ENCODE measurements around the gene RARS2. TPM values are rescaled to one million over a fixed set of nuclear protein-coding genes. Genes with fewer than 3 reads are reported as not detected.

Gene RARS2
- polyA plus RNA-seq, 4 donors = 54.4 to 65.5 (median 57.5) TPM

DNA sequence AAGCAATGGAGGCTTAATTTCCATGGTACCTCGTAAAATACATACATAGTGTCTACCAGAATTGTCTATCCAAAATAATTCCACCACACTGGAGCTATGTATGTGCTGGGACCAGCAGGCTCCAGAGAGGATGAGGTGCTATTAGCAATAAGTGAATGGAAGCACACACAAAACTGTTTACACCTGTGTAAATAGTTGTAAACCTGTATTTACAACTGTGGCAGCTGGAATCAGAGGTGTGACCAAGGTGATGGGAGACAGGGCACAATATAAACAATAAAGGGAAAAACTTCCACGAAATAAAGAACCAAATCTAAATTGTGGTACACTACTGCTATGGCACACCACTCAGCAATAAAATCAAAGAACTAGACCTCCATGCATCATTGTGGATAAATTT, 14.4 kb downstream of the RARS2 start:
- DNase-seq (ENCODE audit: low read depth in 4 of 4, low spot score in 2 of 4) = no peak

DNA sequence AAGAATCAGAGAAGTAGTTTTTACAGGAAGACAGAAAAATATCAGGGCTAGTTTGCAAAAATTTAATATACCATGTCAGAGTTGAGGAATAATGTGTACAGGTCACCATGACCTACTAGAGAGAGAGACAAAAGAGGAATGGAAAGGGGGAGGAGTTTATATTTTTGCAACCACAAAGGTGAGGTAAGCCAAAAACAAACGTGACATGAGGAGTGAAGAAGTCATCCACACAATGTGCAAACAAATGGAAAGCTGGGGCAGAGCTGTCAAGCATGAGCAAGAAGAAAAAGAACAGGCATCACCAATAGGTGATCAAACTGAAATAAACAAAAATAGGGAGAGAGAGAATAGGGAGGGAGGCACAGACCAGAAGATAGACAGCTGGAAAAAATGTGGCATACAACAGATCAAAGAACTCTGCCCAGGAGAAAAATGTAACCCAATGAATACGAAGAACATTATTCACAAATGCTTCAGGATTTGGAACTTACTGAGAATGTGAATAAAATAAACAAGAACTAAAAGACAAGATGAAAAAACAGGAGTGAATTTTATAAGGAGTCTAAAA, 15.5 kb downstream of the RARS2 start:
- DNase-seq (ENCODE audit: low read depth in 4 of 4, low spot score in 2 of 4) = no peak

DNA sequence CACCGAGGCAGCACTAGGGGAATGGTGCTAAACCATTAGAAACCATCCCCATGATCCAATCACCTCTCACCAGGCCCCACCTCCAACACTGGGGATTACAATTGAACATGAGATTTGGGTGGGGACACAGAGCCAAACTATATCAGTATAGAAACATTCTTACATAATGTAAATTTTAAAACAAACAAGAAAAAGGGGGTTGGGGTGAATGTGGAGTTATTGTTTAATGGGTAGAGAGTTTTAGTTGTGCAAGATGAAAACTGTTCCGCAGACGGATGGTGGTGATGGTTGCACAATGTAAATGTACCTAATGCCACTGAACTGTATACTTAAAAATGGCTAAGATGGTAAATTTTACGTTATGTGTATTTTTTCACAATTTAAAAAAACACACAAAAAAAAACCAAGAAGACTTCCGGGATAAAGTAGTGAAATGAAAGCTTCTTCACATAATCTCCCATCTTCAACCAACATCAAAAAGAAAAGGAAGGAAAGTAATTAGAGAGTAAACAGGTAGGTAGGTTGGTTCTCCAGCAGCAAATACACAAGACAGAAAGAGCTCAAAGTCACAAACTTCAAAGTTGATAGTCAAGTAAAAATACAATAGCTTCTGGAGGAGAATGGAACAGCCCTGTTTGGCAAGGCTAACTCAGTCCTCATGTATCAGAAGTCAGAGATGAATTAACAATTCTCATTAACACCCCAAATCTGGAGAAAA, 16.3 kb downstream of the RARS2 start:
- no peak for DNase-seq (ENCODE audit: low read depth in 4 of 4, low spot score in 2 of 4)

DNA sequence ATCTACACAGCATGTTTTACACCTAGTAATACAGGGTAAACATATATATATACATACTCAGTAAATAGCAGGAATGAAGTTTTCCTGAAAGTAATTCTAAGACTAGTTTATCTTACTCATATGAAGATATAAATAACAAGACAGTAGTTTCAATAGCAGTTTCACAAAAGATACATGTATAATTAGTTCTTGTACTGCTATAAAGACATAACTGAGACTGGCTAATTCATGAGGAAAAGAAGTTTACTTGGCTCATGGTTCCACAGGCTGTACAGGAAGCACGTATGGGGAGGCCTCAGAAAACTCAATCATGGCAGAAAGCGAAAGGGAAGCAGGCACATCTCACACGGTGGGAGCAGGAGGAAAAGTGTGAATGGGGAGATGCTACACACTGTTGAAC, 16.9 kb downstream of the RARS2 start:
- no peak for DNase-seq (ENCODE audit: low read depth in 4 of 4, low spot score in 2 of 4)

DNA sequence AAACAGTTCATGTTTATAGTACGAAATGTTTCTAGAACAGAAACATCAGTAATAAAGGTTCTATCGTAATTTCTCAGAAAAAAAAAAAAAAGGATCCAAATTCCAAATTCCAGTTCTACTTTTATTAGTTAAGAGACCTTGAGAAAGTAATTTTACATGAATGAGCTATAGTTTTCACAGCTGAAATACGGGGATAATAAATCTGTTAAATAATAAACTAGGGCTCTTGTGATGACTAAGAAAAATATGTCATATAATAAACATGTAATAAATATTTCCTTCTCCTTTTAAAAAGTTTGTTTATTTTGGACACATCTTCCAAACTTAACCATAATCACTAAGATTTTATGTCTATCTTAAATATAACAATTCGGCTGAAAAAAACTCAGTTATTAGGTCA, 17.8 kb downstream of the RARS2 start:
- DNase-seq (ENCODE audit: low read depth in 4 of 4, low spot score in 2 of 4) = no peak

DNA sequence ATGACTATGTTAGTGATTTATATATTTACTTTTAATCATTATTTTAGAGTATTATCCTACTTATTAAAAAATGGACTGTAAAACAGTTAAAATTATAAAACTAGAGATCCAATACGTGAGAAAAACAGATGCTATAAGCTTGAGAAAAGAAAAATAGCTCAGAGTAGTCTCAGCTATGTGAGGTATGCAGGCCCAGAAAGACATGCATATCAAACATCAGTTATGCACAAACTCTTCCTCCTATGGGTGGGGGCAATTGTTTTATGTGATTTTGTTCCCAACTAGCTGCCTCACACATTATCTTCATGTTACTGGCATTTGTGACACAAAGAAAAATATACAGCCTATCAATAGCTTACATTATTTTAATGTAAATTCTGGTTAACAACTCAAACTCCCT, 28.8 kb downstream of the RARS2 start:
- no peak for DNase-seq (ENCODE audit: low read depth in 4 of 4, low spot score in 2 of 4)

DNA sequence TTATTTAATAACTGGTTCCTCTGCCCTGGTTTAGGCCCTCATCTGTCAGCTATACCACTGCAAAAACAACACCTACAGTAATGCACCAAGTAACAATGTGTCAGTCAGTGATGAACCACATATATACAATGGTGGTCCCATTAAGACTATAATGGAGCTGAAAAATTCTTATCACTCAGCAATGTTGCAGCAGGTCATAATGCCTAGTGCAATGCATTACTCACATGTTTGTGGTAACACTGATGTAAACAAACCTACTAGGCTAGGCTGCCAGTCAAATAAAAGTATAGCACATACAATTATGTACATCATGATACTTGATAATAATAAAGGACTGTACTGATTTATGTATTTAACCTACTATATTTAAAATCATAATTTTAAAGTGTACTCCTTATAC, 31.3 kb downstream of the RARS2 start:
- DNase-seq (ENCODE audit: low read depth in 4 of 4, low spot score in 2 of 4) = no peak

DNA sequence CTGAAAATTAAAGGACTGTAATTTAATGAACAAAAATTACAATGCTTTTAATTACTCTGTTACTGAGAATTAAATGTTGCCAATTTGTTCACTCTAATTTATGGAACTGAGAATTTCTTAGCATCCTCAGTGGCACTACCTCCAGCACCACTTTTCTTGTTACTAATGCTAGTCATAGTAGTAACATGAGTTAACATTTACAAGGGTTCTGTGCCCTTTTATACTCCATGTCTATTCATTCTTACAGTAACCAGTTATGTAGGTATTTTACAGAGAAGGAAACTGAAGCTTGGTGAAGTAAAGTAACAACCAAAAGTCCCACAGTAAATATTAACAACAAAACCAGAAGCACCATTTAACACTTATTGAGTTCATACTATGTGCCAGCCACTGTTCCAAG, 34.3 kb downstream of the RARS2 start:
- no peak for DNase-seq (ENCODE audit: low read depth in 4 of 4, low spot score in 2 of 4)

DNA sequence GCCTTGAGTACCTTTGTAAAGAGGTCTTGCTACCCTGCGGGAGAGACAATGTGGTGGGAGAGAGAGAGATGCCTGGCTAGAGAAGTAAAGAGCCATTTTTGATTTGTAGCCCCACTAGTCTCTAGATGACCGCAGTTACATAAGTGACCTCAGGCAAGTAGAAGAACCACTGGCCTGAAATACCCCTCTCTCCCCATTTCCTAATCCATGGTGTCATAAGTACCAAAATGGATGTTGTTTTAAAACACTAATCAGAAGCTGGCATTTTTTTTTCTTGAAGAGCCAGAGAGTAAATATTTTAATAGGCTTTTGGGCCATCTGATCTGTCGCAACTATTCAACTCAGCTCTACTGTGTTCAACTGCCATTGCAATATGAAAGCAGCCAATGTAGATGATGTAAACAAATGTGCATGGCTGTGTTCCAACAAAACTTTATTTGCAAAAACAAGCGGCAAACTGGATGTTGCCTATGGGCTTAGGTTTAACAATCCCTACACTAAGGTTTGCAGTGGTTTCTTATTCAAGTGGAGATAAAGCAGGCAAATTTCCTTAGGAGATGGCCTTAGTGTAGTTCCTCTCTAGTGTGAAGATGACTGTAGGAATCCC, 36.5 kb downstream of the RARS2 start:
- no peak for DNase-seq (ENCODE audit: low read depth in 4 of 4, low spot score in 2 of 4)

DNA sequence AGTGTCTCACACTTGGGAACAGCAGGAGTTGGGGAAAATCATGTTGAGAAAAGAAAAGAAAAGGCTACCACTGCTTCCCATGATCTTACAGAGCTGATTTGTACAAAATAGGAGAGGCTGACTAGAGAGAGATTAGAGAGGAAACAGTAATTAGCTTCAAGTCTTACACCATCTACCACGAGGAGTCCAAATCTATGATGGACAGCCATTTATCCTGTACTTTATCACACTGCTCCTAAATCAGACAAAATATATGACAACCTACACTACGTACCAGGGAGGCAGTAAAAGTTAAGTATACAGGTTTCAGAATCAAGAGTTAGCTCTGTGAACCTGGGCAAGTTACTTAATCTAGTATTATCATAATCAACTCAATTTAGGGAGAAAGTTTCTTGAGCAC, 38.0 kb downstream of the RARS2 start:
- DNase-seq (ENCODE audit: low read depth in 4 of 4, low spot score in 2 of 4) = no peak

DNA sequence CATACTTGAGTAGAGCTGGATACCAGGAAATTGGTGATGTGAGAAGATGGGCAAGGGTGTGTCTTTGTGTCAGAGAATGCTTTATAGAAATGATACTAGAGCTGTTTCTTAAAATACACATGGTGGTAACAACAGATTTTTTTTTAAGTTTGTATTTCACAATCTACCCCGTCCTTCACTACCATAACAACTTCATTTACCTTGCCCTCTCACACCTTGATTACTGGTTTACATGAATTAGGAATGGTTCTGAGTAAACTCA, 45.4 kb downstream of the RARS2 start:
- no peak for DNase-seq (ENCODE audit: low read depth in 4 of 4, low spot score in 2 of 4)

DNA sequence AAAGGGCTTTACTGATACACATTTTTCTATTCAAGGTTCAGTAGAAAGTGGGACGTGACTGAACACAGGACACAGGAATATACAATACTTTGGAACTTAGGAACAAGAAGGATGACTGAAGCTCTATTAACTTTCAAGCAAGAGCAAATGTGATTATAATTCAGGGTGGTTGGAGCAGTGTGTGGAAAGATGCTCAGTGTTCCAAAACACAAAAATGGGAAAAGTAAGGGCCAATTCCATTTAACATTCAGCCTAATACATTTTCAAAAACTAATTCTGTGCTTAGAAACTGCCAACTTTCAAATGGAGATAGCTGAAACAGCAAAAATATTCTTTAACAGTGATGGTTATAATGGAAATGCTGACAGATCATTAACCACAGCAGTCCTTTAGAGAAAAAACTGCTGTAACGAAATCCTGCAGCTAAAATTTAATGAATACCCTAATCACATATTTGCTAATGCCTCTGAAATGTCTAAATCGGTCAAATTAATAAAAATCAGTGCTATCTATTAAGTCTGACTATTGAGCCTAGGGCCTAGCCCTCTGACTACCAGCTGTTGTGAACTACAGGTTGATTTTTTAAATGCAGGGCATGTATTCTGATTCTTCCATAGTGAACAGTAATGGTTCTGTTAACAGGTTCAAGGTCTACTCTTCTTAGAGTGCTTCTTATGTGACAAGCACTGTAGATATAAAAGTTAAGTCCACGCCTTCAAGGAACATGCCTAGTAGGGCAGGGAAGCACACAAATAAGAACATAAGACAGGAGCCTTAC, 45.9 kb downstream of the RARS2 start:
- DNase-seq (ENCODE audit: low read depth in 4 of 4, low spot score in 2 of 4) = no peak

DNA sequence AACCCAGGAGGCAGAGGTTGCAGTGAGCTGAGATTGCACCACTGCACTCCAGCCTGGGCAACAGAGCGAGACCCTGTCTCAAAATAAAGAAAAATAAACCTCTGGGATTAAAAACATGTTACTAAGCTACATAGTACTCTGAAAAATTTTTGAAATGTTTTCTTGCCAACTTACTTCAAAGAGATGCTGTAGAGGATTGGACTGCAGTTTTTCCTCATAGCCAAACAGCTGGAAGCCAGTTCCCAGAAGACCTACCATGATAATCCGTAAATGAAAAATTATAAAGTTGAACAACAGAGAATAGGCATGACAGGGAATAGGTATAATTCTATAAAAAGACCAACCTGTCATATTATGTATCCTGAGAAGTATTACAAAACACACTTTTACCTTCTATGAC, 48.0 kb downstream of the RARS2 start:
- DNase-seq (ENCODE audit: low read depth in 4 of 4, low spot score in 2 of 4) = no peak

DNA sequence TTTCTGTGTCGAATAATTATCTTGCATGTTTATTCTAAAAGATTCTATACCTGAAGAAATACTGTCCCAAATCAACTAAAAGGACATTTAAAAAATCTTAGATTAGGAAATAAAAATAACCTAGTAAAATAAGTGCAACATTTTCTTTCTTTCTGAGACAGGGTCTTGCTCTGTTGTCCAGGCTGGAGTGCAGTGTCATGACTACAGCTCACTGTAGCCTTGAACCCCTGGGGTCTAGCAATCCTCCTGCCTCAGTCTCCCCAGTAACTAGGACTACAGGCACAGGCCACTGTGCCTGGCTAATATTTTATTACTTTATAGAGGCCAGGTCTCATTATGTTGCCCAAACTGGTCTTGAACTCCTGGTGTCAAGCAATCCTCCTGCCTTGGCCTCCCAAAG, 48.7 kb downstream of the RARS2 start:
- DNase-seq (ENCODE audit: low read depth in 4 of 4, low spot score in 2 of 4) = no peak

DNA sequence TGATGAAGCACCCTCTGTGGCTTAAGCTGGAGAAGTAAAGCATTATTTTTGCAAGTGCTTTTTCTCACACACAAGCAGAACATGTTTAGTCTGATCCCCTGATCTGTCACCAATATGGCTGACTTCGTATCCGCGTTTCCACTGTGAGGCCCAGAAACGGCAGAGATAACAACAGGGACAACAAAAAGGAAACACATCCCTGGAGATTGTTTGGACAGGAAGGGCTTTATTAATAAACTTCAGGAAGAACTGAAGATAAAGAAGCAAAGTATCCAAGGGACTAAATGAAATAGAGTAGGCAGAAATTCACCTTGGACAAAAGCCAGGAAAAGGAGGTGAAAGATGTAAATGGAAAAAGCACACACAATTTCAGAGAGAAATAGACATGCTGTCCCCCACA, 49.2 kb downstream of the RARS2 start:
- no peak for DNase-seq (ENCODE audit: low read depth in 4 of 4, low spot score in 2 of 4)

DNA sequence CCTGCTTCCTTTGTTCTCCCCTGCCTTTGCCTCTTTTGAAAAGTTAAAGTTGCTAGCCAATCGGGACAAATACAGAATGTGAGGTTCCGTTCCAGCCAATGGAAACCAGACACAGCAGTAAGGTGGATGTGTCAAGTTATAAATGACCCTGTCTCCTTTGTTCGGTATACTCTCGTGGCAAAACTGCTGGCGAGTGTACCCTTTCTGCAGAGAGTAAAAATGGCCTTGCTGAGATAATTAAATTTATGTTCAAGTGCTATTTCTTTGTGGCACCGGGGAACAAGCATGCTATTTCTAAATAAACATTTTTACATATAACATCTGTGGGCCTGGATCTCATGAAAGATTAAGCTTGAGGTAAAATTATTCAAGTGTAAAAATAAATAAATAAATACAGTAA, 50.2 kb downstream of the RARS2 start:
- no peak for DNase-seq (ENCODE audit: low read depth in 4 of 4, low spot score in 2 of 4)

DNA sequence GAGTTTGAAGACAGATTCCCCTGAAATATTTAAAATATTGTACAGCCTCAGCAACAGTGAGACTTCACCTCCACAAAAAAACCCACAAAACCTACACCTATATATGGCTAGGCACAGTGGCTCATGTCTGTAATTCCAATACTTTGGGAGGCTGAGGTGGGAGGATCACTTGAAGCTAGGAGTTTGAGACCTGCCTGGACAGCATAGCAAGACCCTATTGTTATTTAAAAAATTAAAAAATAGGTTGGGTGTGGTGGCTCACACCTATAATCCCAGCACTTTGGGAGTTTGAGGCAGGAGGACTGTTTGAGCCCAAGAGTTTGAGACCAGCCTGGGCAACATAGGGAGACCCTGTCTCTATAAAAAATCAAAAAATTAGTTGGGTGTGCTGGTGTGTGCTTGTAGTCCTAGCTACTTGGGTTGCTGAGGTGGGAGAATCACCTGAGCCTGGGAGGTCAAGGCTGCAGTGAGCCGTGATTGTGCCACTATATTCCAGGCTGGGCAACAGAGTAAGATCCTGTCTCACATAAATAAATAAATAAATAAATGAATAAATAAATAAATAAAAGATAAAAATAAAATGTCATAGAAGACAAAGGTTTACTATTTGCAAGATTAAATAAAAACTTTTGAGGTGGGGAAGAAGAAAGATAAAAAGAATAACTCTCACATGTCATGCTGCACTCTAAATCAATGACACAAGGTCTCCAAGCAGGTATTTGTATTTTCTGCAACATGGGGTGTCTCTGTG, 51.1 kb downstream of the RARS2 start:
- no peak for DNase-seq (ENCODE audit: low read depth in 4 of 4, low spot score in 2 of 4)

DNA sequence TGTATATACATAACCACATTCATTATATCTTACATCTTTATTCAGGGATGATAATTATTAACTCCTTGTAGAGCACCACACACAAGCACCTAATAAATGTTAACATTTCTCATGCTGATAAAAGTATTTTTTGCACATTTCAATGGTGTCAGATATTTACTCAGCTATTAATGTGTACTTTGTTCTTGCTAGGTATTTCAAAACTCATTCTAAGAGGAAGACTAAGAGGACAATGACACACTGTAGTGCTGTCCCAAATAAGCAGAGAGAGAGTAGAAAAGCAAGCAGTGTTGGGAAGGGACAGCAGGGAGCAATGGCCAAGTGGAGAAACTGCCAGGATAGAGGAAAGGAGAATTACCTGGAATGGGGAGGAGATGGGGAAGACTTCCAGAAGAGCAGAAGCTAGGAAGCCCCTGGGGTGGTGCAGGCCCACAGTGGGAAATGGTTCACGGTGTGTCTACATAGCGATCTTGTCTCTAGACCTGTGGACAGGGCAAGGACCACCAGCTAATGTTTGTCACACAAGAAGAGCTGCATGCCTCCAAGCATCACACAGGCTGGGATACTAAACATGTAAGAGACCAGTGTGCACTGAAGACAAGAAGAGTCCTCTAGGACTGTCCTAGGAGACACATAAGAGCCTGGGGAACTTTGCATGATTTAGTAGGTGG, 55.3 kb downstream of the RARS2 start:
- no peak for DNase-seq (ENCODE audit: low read depth in 4 of 4, low spot score in 2 of 4)

DNA sequence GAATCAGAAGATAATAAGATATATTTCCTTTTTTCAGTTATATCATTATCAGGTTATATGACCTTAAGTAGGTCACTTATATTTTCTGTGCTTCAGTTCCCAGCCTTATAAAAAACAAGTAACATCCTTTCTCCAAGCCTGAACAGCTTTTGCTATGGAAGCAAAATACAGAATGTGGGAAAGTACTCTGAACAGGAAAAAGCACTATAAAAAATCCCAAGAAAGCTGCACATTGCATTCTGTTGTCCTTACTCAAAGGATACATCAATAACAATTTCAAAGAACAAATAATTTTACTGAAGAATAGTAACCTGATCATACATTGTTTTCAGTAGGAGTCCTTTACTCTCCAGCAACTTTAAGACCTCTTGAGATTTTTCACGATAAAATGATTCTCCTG, 60.6 kb downstream of the RARS2 start:
- DNase-seq (ENCODE audit: low read depth in 4 of 4, low spot score in 2 of 4) = no peak

DNA sequence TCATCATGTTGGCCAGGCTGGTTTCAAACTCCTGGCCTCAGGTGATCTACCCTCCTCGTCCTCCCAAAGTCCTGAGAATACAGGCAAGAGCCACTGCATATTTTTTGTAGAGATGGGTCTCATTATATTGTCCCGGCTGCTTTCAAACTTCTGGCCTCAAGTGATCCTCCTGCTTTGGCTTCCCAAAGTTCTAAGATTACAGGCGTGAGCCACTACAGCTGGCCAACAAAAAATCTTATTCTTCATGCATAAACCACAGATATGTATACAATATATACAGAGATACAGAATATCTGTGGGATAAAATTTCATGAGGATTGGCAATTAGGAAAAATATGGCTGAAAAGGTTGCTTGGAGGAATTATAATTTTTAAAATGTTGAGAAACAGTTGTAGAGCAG, 67.1 kb downstream of the RARS2 start:
- no peak for DNase-seq (ENCODE audit: low read depth in 4 of 4, low spot score in 2 of 4)

DNA sequence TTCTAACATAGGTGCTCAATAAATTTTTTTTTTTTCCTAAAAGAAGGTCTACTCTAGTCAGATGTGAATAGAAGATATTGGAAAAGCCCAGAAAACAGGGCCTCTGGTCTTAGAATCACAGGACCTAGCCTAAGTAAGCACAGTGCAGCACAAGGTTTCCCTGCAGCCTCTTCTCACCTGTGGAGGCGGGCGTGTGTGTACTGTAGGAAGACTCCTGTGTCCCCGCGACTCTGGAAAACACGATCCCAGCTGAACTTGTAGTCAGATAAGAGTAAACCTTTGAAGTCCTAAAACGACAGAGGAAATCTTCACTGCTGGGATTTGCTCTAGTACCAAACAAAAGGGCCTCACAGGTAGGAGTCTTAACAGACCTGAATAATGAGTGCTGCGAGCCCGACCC, 71.3 kb downstream of the RARS2 start:
- no peak for DNase-seq (ENCODE audit: low read depth in 4 of 4, low spot score in 2 of 4)

Measured in left renal cortex interstitium (tissue), 4 donors.